ENCODE results near the gene RABAC1.
"Not testable (repeated sequence)": the region's sequence is repeated elsewhere in the genome, so short reads cannot be mapped to it uniquely, and the experiment has no call there.

DNA sequence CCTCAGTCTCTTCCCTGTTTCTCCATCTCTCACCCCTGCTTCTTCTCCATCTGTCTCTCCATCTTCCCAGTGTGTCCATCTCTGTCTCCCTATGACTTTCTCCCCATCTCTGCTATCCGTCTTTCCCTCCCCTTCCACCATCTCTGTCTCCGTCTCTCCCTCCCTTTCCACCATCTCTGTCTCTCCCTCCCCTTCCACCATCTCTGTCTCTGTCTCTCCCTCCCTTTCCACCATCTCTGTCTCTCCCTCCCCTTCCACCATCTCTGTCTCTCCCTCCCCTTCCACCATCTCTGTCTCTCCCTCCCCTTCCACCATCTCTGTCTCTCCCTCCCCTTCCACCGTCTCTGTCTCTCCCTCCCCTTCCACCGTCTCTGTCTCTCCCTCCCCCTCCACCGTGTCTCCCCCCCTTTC lies 44.7 kb downstream of the RABAC1 start:
- not testable (repeated sequence) for TF ChIP-seq CTCF, POLR2A (IDR thresholded peaks at IDR 0.05)
